Gastrocnemius medialis (tissue), 4 donors: ENCODE measurements around the gene ANKRD33B. TPM values are rescaled to one million over a fixed set of nuclear protein-coding genes. Genes with fewer than 3 reads are reported as not detected.
"Not testable (repeated sequence)": the region's sequence is repeated elsewhere in the genome, so short reads cannot be mapped to it uniquely, and the experiment has no call there.

Experiments used
- ATAC-seq, 2 donors: fragments of 150-250 bp; one replicate each; pipeline ENCODE4 v1.9.1; 2016
- DNase-seq, 2 donors: peaks; one replicate each; pipeline ENCODE4 v3.0.0-alpha.2; 2019
- H3K27ac ChIP-seq, 4 donors: fragments of 200-600 bp; sonication (generic); 1 replicate in 1 of 4; 2 replicates in 3 of 4; pipeline ENCODE4 v1.5.1; 2016 to 2018; ENCODE audit warnings: mild to moderate bottlenecking in 2 of 4, moderate library complexity in 1 of 4
- H3K27me3 ChIP-seq, 3 donors: fragments of 200-600 bp; sonication (generic) in 2 of 3; 1 replicate in 1 of 3; 2 replicates in 2 of 3; pipeline versions ENCODE4 v1.5.1 to v1.6.0; 2016 to 2019; ENCODE audit warnings: mild to moderate bottlenecking in 1 of 3, moderate library complexity in 1 of 3
- H3K36me3 ChIP-seq, 2 donors: fragments of 200-600 bp; sonication (generic) in 1 of 2; one replicate each; pipeline ENCODE4 v1.5.1; 2017 to 2018
- H3K4me1 ChIP-seq, 2 donors: fragments of 200-600 bp; sonication (generic) in 1 of 2; one replicate each; pipeline ENCODE4 v1.5.1; 2016 to 2017; ENCODE audit warnings: mild to moderate bottlenecking in 2 of 2
- H3K4me3 ChIP-seq, 4 donors: fragments of 200-600 bp; sonication (generic) in 3 of 4; 1 replicate in 1 of 4; 2 replicates in 3 of 4; pipeline ENCODE4 v1.5.1; 2016 to 2019; ENCODE audit warnings: mild to moderate bottlenecking in 2 of 4
- H3K9me3 ChIP-seq, 3 donors: fragments of 200-600 bp; sonication (generic) in 2 of 3; 1 replicate in 1 of 3; 2 replicates in 2 of 3; pipeline ENCODE4 v1.5.1; 2016 to 2019
- POLR2A ChIP-seq, 2 donors: fragments of 450-650 bp; IDR thresholded peaks; one replicate each; pipeline ENCODE4 v1.6.1; 2017; ENCODE audit warnings: antibody characterized with exemption in 2 of 2, mild to moderate bottlenecking in 2 of 2, moderate library complexity in 2 of 2
- in situ Hi-C, 4 donors: fragments of 200-750 bp; cut with MboI; loops; one replicate each; pipeline versions ENCODE4 v1.15.0 to v1.8.0; 2017; ENCODE audit warnings: low sequenced_read_pairs in 4 of 4
- intact Hi-C: fragments of 100-400 bp; cut with DNase I; formaldehyde crosslinking; loops from one replicate; pipeline ENCODE4 v1.15.1; 2023; ENCODE audit warnings: low total_unique reads
- total RNA-seq, 4 donors: library from RNA; depleted of rRNA; stranded (reverse); fragments of >200 nt; gene quantifications; one replicate each; pipeline versions ENCODE4 v1.1.0 to v1.2.3, GENCODE V29; 2016
- TF ChIP-seq, protein P1 (sequence below), 5 experiments: fragments of 450-650 bp in 3 of 5; fragments of 200-600 bp in 2 of 5; sonication (generic) in 2 of 5; IDR thresholded peaks in 4 of 5; conservative IDR thresholded peaks in 1 of 5; 1 replicate in 4 of 5; 2 replicates in 1 of 5; pipeline ENCODE4 v1.5.1; 2016 to 2019; ENCODE audit warnings: antibody characterized with exemption in 5 of 5, mild to moderate bottlenecking in 3 of 5, moderate library complexity in 3 of 5

Gene ANKRD33B
- total RNA-seq, 4 donors from 2014 or later, result 2.2 to 38.9 (median 15.1) TPM

DNA sequence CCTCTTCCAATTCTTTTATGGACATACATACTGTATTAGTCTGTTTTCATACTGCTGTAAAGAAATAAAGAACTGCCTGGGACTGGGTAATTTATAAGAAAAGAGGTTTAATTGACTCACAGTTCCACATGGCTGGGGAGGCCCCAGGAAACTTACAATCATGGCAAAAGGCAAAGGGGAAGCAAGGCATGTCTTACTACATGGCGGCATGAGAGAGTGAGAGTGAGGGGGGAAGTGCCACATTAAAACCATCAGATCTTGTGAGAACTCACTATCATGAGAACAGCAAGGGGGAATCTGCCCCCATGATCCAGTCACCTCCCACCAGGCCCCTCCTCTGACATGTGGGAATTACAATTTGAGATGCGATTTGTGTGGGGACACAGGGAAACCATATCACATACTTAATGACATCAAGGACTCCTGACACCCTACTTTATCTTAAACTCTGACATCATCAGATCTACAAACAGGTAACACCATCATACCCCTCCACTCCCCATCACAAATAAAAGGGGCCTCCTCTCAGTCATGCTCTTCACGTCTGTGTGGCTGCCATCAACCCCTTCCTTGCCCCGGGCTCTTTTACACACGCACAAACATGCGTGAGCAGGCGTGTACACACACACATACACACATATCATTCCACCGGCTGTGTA is 9.7 kb downstream of the ANKRD33B start:
- no peak overlapping the region for H3K4me3 ChIP-seq
- ATAC-seq (no peak), DNase-seq (no peak)
- H3K36me3 ChIP-seq, result no peaks in the 10 kb centered on the region
- H3K4me1 ChIP-seq, result peaks cover 29 to 32% of the 10 kb centered on the region in 2 donors
- no peaks in the 10 kb centered on the region for H3K9me3 ChIP-seq
- H3K27me3 ChIP-seq, result no peaks in the 10 kb centered on the region
- no peak overlapping the region for H3K27ac ChIP-seq
- intact Hi-C loops (no loop called here), in situ Hi-C loops (no loop called here)
- TF ChIP-seq, protein P1, sequence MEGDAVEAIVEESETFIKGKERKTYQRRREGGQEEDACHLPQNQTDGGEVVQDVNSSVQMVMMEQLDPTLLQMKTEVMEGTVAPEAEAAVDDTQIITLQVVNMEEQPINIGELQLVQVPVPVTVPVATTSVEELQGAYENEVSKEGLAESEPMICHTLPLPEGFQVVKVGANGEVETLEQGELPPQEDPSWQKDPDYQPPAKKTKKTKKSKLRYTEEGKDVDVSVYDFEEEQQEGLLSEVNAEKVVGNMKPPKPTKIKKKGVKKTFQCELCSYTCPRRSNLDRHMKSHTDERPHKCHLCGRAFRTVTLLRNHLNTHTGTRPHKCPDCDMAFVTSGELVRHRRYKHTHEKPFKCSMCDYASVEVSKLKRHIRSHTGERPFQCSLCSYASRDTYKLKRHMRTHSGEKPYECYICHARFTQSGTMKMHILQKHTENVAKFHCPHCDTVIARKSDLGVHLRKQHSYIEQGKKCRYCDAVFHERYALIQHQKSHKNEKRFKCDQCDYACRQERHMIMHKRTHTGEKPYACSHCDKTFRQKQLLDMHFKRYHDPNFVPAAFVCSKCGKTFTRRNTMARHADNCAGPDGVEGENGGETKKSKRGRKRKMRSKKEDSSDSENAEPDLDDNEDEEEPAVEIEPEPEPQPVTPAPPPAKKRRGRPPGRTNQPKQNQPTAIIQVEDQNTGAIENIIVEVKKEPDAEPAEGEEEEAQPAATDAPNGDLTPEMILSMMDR (IDR thresholded peaks at IDR 0.05 in 4 of 5, conservative IDR thresholded peaks at IDR 0.05 in 1 of 5), result no peak
- TF ChIP-seq POLR2A (IDR thresholded peaks at IDR 0.05), result no peak

DNA sequence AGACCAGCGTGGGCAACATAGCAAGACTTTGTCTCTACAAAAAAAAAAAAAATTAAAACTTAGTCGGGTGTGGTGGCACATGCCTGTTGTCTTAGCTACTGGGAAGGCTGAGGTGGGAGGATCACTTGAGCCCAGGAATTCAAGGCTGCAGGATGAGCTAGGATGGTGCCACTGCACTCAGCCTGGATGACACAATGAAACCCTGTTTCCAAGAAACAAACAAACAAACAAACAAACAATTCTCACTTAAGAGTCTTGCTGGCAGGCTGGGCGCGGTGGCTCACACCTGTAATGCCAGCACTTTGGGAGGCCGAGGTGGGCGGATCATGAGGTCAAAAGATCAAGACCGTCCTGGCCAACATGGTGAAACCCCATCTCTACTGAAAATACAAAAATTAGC is 11.0 kb downstream of the ANKRD33B start:
- peaks cover 29 to 32% of the 10 kb centered on the region in 2 donors for H3K4me1 ChIP-seq
- in situ Hi-C loops, H3K9me3 ChIP-seq, H3K27ac ChIP-seq, H3K27me3 ChIP-seq, DNase-seq, ATAC-seq, intact Hi-C loops, H3K4me3 ChIP-seq, H3K36me3 ChIP-seq: not testable (repeated sequence)

DNA sequence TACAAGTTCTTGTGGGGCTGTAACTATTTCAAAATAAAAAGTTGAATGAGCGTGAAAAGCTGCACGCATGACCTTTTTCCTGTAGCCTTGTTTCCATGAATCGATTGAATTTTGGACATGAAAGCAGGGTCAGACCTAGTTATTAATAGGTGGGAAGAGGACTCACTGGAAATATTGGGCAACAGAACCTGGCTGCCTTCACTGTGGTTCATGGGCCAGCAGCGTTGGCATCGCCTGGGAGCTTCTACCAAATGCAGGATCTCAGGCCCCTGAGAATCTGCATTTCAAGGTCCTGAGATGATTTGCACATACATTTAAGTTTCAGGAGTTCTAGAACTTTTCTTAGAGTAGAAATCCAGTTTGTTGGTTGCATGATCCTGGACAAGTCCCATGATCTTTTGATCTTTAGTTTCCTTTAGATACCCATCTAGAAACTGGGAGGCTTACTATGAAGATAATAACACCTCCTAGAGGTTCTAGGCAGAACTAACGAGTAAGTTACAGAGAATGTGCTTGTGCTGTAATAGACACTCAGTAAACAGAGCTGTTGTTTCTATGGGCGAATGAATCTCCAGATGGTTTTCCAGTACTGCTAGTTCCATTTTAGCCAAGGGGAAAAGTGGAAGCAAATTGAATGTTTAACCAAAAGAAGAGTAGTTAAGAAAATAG is 12.4 kb downstream of the ANKRD33B start:
- ATAC-seq (no peak), DNase-seq (no peak)
- TF ChIP-seq, protein P1 (IDR thresholded peaks at IDR 0.05 in 4 of 5, conservative IDR thresholded peaks at IDR 0.05 in 1 of 5), result no peak
- TF ChIP-seq POLR2A (IDR thresholded peaks at IDR 0.05), result no peak
- Histone ChIP-seq H3K4me1 (peaks cover 29 to 39% of the 10 kb centered on the region in 2 donors), H3K4me3 (no peak overlapping the region), H3K27ac (peak overlapping the region in 3 of 4 donors; percentile 64 to 84 (median 77)), H3K9me3 (no peaks in the 10 kb centered on the region), H3K27me3 (no peaks in the 10 kb centered on the region), H3K36me3 (no peaks in the 10 kb centered on the region)
- in situ Hi-C loops, result no loop called here
- intact Hi-C loops, result no loop called here

DNA sequence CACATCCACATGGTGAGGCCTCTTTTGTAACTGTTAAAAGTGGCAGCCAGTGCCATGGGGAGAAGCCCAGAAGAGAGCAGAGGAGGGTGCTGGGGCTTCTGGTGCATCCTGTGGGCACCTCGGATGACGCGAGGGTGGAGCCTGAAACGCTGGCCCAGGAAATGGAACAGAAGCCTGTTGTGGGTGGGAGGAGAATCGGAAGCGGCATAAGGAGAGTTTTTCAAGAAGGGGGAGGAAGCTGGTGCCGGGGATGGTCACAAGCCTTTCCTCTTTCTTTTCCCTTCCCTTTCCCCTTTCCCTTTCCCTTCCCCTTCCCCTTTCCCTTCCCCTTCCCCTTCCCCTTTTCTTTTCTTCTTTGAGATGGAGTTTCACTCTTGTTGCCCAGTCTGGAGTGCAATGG is 12.9 kb downstream of the ANKRD33B start:
- ATAC-seq (no peak), DNase-seq (no peak)
- intact Hi-C loops (no loop called here), in situ Hi-C loops (no loop called here)
- TF ChIP-seq, protein P1 (IDR thresholded peaks at IDR 0.05 in 4 of 5, conservative IDR thresholded peaks at IDR 0.05 in 1 of 5), result no peak
- no peak for TF ChIP-seq POLR2A (IDR thresholded peaks at IDR 0.05)
- Histone ChIP-seq H3K4me1 (peaks cover 30 to 42% of the 10 kb centered on the region in 2 donors), H3K27me3 (no peaks in the 10 kb centered on the region), H3K36me3 (no peaks in the 10 kb centered on the region), H3K4me3 (no peak overlapping the region), H3K9me3 (no peaks in the 10 kb centered on the region), H3K27ac (peak overlapping the region in 3 of 4 donors; percentile 64 to 84 (median 77))
